Smooth muscle cell of bladder (primary cell): Measurements from ENCODE around the gene ARF3. TPM values are rescaled to one million over a fixed set of nuclear protein-coding genes. Genes with fewer than 3 reads are reported as not detected.

ENCODE experiments used
- total RNA-seq: library from RNA; depleted of rRNA; stranded (reverse); fragments of >200 nt; gene quantifications from 2 replicates; pipeline ENCODE4 v1.2.3, GENCODE V29; 2014

Gene ARF3
- total RNA-seq: 25.3 and 27.6 TPM in 2 replicates

DNA sequence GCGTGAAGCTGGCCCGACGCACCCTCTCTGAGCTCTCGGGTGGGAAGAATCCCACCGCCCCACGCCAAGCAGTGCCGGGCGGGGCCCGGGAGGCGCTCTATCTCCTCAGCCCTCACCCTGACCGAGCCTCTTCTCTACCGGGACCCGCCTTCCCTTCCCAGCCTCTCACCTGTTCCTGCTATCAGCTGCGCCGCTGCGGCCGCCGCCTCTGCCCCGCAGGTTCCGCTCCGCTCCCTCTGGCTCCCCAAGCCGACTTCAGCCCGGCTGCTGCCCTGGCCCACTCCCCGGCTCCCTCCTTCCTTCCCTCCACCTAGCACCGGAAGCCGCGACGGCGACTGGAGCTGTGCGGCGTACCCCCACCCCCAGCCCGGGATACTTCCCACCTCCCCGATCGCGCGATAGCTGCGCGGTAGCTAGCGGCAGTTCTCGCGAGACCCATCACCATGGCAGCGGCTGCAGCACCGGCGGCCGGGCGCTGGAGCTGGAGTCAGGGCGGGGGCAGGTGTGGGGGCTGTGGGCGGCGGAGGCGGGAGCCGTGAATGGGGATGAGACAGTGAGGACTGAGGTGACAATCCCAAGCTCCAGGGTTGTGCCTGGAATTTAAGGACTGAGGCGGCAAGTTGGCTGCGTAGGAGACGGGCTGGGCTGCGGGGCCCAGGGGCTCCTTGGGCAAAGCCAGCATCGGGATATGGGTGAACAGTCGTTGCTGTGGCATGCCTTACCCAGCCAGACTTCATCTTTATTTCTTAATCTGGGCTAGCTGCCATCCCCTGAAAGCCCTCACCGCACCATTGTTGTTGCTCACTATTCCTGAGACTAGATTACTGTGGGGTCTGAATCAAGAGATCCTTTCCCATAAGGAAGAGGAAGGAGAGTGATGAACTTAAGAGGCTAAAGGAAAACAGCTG is at the start of gene ARF3:
Gene ARF3 (minus strand): TSS at position 347 of the 908 bp plus-strand sequence. CDS start 16,392 bp downstream, outside the sequence.

DNA sequence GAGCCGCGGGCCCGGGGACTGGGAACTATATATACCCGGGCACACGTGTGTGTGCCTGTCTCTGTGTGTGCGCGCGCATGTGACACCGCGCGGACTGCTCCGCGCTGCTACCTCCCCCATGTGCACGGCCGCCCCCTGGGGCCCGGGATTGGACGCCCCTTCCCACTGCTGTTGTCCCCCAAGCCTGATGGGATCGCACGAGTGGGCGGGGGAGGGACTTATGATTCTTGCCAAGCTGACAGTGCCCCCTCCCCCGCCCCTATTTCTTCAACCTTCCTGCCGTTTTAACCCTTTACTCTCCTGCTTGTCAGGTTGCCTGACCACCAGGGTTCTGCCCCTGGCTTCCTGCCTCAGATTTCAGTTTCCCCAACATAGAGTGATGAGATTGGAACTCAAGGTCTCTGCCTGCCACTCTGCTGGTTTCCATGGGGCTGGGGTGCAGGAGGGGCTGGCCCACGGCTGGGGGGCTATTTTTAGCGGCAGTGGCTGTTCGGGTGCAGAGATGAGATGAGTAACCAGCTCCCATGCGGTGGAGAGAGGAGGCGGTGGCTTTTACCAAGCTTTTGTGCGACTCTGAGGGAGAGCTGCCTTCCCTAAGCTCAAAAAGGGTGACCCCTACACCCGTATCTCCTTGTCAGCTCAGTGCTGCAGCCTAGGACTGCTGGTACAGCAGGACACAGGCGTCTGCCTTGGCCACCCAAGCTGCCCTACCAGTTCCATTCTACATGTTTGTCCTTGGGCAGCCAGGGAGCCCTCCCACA is 42.3 kb upstream of the ARF3 start, which contains the start of gene DDN:
Gene DDN (minus strand): TSS at position 5 of the 761 bp plus-strand sequence. CDS start 88 bp downstream, outside the sequence.

DNA sequence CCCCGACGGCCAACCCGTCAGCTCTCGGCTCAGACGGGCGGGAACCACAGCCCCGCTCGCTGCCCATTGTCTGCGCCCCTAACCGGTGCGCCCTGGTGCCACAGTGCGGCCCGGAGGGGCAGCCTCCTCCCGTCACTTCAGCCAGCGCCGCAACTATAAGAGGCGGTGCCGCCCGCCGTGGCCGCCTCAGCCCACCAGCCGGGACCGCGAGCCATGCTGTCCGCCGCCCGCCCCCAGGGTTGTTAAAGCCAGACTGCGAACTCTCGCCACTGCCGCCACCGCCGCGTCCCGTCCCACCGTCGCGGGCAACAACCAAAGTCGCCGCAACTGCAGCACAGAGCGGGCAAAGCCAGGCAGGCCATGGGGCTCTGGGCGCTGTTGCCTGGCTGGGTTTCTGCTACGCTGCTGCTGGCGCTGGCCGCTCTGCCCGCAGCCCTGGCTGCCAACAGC is 21.0 kb upstream of the ARF3 start, which contains the start of gene WNT1:
Gene WNT1 (plus strand): TSS at position 32 of the 450 bp plus-strand sequence. CDS start 329 bp downstream, at position 361.

DNA sequence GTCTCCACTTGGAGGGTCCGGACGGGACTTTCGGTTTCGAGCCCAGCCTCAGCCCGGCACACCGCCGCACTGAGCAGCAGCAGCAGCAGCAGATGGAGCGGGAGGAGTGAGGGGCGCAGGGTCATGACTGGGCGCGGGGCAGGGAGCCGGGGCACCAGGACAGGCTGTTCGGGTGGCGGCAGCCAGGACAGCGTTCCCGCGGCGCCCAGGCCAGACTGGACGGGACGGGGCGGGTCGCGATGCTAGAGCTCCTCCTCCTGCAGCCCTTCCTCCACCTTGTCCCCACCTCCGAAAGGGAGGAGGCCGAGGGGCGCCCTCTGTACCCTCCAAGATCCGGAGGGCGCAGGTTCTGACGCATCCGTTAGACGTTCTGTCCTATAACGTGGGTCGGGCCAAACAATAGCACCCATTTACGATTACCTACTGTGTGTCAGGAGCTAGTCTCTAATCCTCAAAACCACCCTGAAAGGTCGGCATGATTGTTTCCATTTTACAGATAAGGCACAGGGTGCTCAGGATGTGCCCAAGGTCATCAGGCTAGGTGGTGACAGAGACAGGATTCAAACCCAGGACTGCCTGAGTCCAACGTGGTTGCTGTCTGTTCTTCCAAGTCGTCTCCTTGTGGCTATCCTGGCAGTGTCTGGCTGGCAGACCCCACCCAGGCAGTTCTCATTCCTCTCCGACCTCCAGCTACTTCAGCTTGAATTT is 31.8 kb downstream of the ARF3 start, which contains the start of gene FKBP11:
Gene FKBP11 (minus strand): TSS at position 189 of the 708 bp plus-strand sequence. CDS start 64 bp downstream, at position 125.

Other genes with a start within 250 kb of the ARF3 start
- 19.1 and 22.9 TPM in 2 replicates for gene CCNT1, start 240.8 kb downstream of the ARF3 start, total RNA-seq
- gene ADCY6, start 168.4 kb downstream of the ARF3 start, total RNA-seq: 41.0 and 43.7 TPM in 2 replicates
- 12.2 and 12.4 TPM in 2 replicates for gene CACNB3, start 139.0 kb downstream of the ARF3 start, total RNA-seq
- 79.4 and 91.2 TPM in 2 replicates for gene DDX23, start 105.3 kb downstream of the ARF3 start, total RNA-seq
- gene RND1, start 91.6 kb downstream of the ARF3 start, total RNA-seq: 0.14 and 0.55 TPM in 2 replicates
- 38.7 and 43.6 TPM in 2 replicates for gene FKBP11, start 32.0 kb downstream of the ARF3 start, total RNA-seq
- 0.18 TPM in 1 of 2 replicates, not detected in the other for gene WNT10B, start 14.2 kb upstream of the ARF3 start, total RNA-seq
- not detected in 2 replicates for gene WNT1, start 20.8 kb upstream of the ARF3 start, total RNA-seq
- gene DDN, start 41.9 kb upstream of the ARF3 start, total RNA-seq: under 0.01 and 0.18 TPM in 2 replicates
- 77.1 and 87.0 TPM in 2 replicates for gene PRKAG1, start 61.3 kb upstream of the ARF3 start, total RNA-seq
- gene KMT2D, start 103.3 kb upstream of the ARF3 start, total RNA-seq: 14.9 and 20.7 TPM in 2 replicates
- 0.28 TPM in 1 of 2 replicates, not detected in the other for gene RHEBL1, start 112.5 kb upstream of the ARF3 start, total RNA-seq
- gene DHH, start 137.3 kb upstream of the ARF3 start, total RNA-seq: under 0.01 and 0.09 TPM in 2 replicates
- gene LMBR1L, start 153.4 kb upstream of the ARF3 start, total RNA-seq: 57.7 and 58.9 TPM in 2 replicates
- gene TUBA1B, start 173.9 kb upstream of the ARF3 start, total RNA-seq: 546 and 788 TPM in 2 replicates
- gene TUBA1A, start 231.6 kb upstream of the ARF3 start, total RNA-seq: 514 and 549 TPM in 2 replicates